Hepatocyte (in vitro differentiated cells): Measurements from ENCODE around the gene RPL39L. TPM values are rescaled to one million over a fixed set of nuclear protein-coding genes. Genes with fewer than 3 reads are reported as not detected.

Experiments used
- DNase-seq: peaks from one replicate; pipeline ENCODE4 v3.0.0-alpha.2; 2016; ENCODE audit warnings: low spot score
- H2AFZ ChIP-seq: fragments of 200-600 bp; sonication (generic); 2 replicates; pipeline ENCODE4 v1.6.0; 2016; ENCODE audit warnings: antibody characterized with exemption, mild to moderate bottlenecking
- H3K27ac ChIP-seq: fragments of 200-600 bp; sonication (generic); 2 replicates; pipeline ENCODE4 v1.5.1; 2016; ENCODE audit warnings: mild to moderate bottlenecking
- H3K27me3 ChIP-seq: fragments of 200-600 bp; sonication (generic); 2 replicates; pipeline ENCODE4 v1.6.1; 2016
- H3K36me3 ChIP-seq: fragments of 200-600 bp; sonication (generic); replicated peaks from 2 replicates; pipeline ENCODE4 v1.5.1; 2016; ENCODE audit warnings: low read depth; ENCODE audit not compliant: insufficient read depth
- H3K4me1 ChIP-seq: fragments of 200-600 bp; sonication (generic); 2 replicates; pipeline ENCODE4 v1.5.1; 2016; ENCODE audit warnings: mild to moderate bottlenecking, moderate library complexity; ENCODE audit not compliant: insufficient read depth
- H3K4me2 ChIP-seq: fragments of 200-600 bp; sonication (generic); 2 replicates; pipeline ENCODE4 v1.6.0; 2016
- H3K4me3 ChIP-seq: fragments of 200-600 bp; sonication (generic); 2 replicates; pipeline ENCODE4 v1.5.1; 2016; ENCODE audit warnings: mild to moderate bottlenecking
- H3K79me2 ChIP-seq: fragments of 200-600 bp; sonication (generic); 2 replicates; pipeline ENCODE4 v1.6.0; 2017; ENCODE audit warnings: mild to moderate bottlenecking
- H3K9me2 ChIP-seq: fragments of 200-600 bp; sonication (generic); replicated peaks from 2 replicates; pipeline ENCODE4 v1.6.0; 2017; ENCODE audit warnings: mild to moderate bottlenecking; ENCODE audit not compliant: insufficient read depth
- H3K9me3 ChIP-seq: fragments of 200-600 bp; sonication (generic); 2 replicates; pipeline ENCODE4 v1.5.1; 2016; ENCODE audit warnings: low read depth, mild to moderate bottlenecking
- H4K20me1 ChIP-seq: fragments of 200-600 bp; sonication (generic); 2 replicates; pipeline ENCODE4 v1.6.0; 2016; ENCODE audit warnings: mild to moderate bottlenecking; ENCODE audit not compliant: insufficient read depth, poor library complexity, severe bottlenecking
- CTCF ChIP-seq: fragments of 200-600 bp; sonication (generic); IDR thresholded peaks from 2 replicates; pipeline ENCODE4 v1.5.1; 2016; ENCODE audit warnings: antibody characterized with exemption, mild to moderate bottlenecking; ENCODE audit not compliant: poor library complexity
- EZH2 ChIP-seq: fragments of 200-600 bp; sonication (generic); IDR thresholded peaks from 2 replicates; pipeline ENCODE4 v1.6.1; 2016; ENCODE audit warnings: antibody characterized with exemption, mild to moderate bottlenecking, borderline replicate concordance
- EZH2phosphoT487 ChIP-seq: fragments of 200-600 bp; sonication (generic); IDR thresholded peaks from one replicate; pipeline ENCODE4 v1.6.1; 2018; ENCODE audit warnings: antibody characterized with exemption, mild to moderate bottlenecking, low read depth, moderate library complexity; ENCODE audit not compliant: unreplicated experiment, severe bottlenecking
- WGBS: methylation state at CpG from one replicate; pipeline ENCODE4 v1.1.6; 2016; ENCODE audit warnings: low lambda C conversion rate; ENCODE audit errors: missing lambda C conversion rate; 5-methylcytosine and 5-hydroxymethylcytosine counted together
- polyA plus RNA-seq: library from polyadenylated mRNA; unstranded; fragments of >200 nt; fragmentation: Nextera tagmentation; extraction: Ambion mirVana; gene quantifications from 2 replicates; pipeline ENCODE4 v1.2.1, GENCODE V29; 2016
- total RNA-seq: library from RNA; depleted of rRNA; stranded (reverse); fragments of >200 nt; gene quantifications from 2 replicates; pipeline ENCODE4 v1.2.3, GENCODE V29; 2014

RPL39L gene
- total and polyA plus RNA-seq, 2 experiments from 2014 or later = 9.7 to 11.1 TPM

DNA sequence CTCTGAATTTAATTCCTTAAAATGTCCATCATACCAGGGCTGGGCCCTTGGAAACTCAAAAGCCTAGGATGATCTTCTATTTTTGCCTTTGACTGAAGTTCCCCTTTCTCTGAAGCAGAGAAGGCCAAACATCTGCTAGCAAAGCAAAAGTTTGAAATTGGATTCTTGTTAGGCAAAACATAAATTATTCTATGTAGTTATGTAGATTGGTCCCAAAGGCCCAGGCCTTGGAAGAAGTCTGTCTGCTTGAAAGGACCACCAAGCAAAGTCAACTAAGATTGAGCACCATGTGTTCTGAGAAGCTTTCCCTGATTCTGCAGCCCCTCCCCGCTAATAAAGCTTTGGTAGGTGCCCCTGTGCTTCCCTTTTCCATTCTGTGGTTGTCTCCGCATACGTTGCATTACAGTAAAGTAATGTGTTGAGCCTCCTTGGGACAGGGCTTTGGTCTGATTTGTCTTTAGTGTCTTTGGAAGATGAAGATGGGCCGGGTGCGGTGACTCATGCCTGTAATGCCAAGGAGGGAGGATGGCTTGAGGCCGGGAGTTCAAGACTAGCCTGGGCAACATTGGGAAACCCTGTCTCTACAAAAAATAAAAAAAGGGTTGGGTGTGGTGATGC lies 56.4 kb downstream of the RPL39L start:
- no peak overlapping the region for H3K27ac ChIP-seq

GRCh38 chr3:187080799-187081450 lies 58.4 kb downstream of the RPL39L start:
- H3K4me2 ChIP-seq = no peak overlapping the region
- no peaks in the 10 kb centered on the region for H3K36me3 ChIP-seq
- no peaks in the 10 kb centered on the region for H3K27me3 ChIP-seq
- H4K20me1 ChIP-seq = no peaks in the 10 kb centered on the region
- no peaks in the 10 kb centered on the region for H3K9me3 ChIP-seq
- no peak overlapping the region for H3K27ac ChIP-seq
- no peaks in the 10 kb centered on the region for H3K4me1 ChIP-seq
- DNase-seq = no peak
- TF ChIP-seq EZH2 (no peak), EZH2phosphoT487 (no peak), CTCF (no peak)
- no peak overlapping the region for H2AFZ ChIP-seq
- 89% methylated on average over 13 of the region's 13 CpGs for WGBS
- no peak overlapping the region for H3K4me3 ChIP-seq
- H3K9me2 ChIP-seq = no peaks in the 10 kb centered on the region
- no peaks in the 10 kb centered on the region for H3K79me2 ChIP-seq

More for the DNA sequence above, 56.4 kb downstream of the RPL39L start:
- no peak for DNase-seq
- no peak for TF ChIP-seq CTCF
- TF ChIP-seq EZH2 = no peak
- TF ChIP-seq EZH2phosphoT487 = no peak
- Histone ChIP-seq H3K4me1 (no peaks in the 10 kb centered on the region), H3K4me3 (no peak overlapping the region), H3K36me3 (no peaks in the 10 kb centered on the region), H3K79me2 (no peaks in the 10 kb centered on the region), H2AFZ (no peak overlapping the region), H3K9me3 (no peaks in the 10 kb centered on the region), H3K27me3 (no peaks in the 10 kb centered on the region), H4K20me1 (no peaks in the 10 kb centered on the region), H3K4me2 (no peak overlapping the region), H3K9me2 (no peaks in the 10 kb centered on the region)
- 96% methylated on average over 6 of the region's 6 CpGs for WGBS

GRCh38 chr3:187079090-187080022 lies 59.9 kb downstream of the RPL39L start:
- H3K36me3 ChIP-seq = no peaks in the 10 kb centered on the region
- H3K27me3 ChIP-seq = no peaks in the 10 kb centered on the region
- H3K9me2 ChIP-seq = no peaks in the 10 kb centered on the region
- no peaks in the 10 kb centered on the region for H3K9me3 ChIP-seq
- H4K20me1 ChIP-seq = no peaks in the 10 kb centered on the region
- no peaks in the 10 kb centered on the region for H3K79me2 ChIP-seq
- no peak overlapping the region for H3K4me2 ChIP-seq
- H3K4me1 ChIP-seq = no peaks in the 10 kb centered on the region
- H3K4me3 ChIP-seq = no peak overlapping the region
- H3K27ac ChIP-seq = no peak overlapping the region
- no peak for DNase-seq
- TF ChIP-seq EZH2phosphoT487 = no peak
- TF ChIP-seq CTCF = no peak
- no peak for TF ChIP-seq EZH2
- H2AFZ ChIP-seq = no peak overlapping the region
- 96% methylated on average over 8 of the region's 8 CpGs for WGBS
